MM.1S (cell line): ENCODE results near the gene CRNKL1.

ENCODE experiments used
- DNase-seq: peaks from one replicate; pipeline ENCODE4 v3.0.0-alpha.2; 2015
- H2AFZ ChIP-seq: fragments of 300-600 bp; sonication (generic); 2 replicates; pipeline ENCODE4 v1.6.0; 2016; ENCODE audit warnings: antibody characterized with exemption, low read length
- H3F3A ChIP-seq: fragments of 300-600 bp; sonication (generic); 2 replicates; pipeline ENCODE4 v1.6.1; 2016; ENCODE audit warnings: mild to moderate bottlenecking, antibody characterized with exemption, low read length, moderate library complexity, mixed read lengths; ENCODE audit not compliant: insufficient read depth
- H3K27ac ChIP-seq: fragments of 300-600 bp; sonication (generic); 2 replicates; pipeline ENCODE4 v1.5.1; 2016; ENCODE audit warnings: mild to moderate bottlenecking, low read length
- H3K27me3 ChIP-seq: fragments of 300-600 bp; sonication (generic); replicated peaks from 2 replicates; pipeline ENCODE4 v1.6.0; 2016; ENCODE audit warnings: low read length; ENCODE audit not compliant: insufficient read depth
- H3K36me3 ChIP-seq: fragments of 300-600 bp; sonication (generic); replicated peaks from 2 replicates; pipeline ENCODE4 v1.6.1; 2016; ENCODE audit warnings: mild to moderate bottlenecking, low read length, mixed read lengths; ENCODE audit not compliant: insufficient read depth
- H3K4me1 ChIP-seq: fragments of 300-600 bp; sonication (generic); 2 replicates; pipeline ENCODE4 v1.6.1; 2016; ENCODE audit warnings: low read length, mixed read lengths
- H3K4me2 ChIP-seq: fragments of 300-600 bp; sonication (generic); 2 replicates; pipeline ENCODE4 v1.6.0; 2016; ENCODE audit warnings: low read depth, low read length
- H3K4me3 ChIP-seq: fragments of 300-600 bp; sonication (generic); 2 replicates; pipeline ENCODE4 v1.5.1; 2016; ENCODE audit warnings: low read length, mixed read lengths
- H3K79me2 ChIP-seq: fragments of 300-600 bp; sonication (generic); 2 replicates; pipeline ENCODE4 v1.6.1; 2016; ENCODE audit warnings: mixed run types, low read length, mixed read lengths
- H3K9ac ChIP-seq: fragments of 300-600 bp; sonication (generic); 2 replicates; pipeline ENCODE4 v1.6.1; 2016; ENCODE audit warnings: low read length, mixed read lengths
- H3K9me2 ChIP-seq: fragments of 300-600 bp; sonication (generic); replicated peaks from 2 replicates; pipeline ENCODE4 v1.6.1; 2016; ENCODE audit warnings: mild to moderate bottlenecking, low read length, mixed read lengths; ENCODE audit not compliant: insufficient read depth
- H3K9me3 ChIP-seq: fragments of 300-600 bp; sonication (generic); replicated peaks from 2 replicates; pipeline ENCODE4 v1.6.1; 2016; ENCODE audit warnings: mild to moderate bottlenecking, low read length, mixed read lengths; ENCODE audit not compliant: insufficient read depth
- H4K20me1 ChIP-seq: fragments of 300-600 bp; sonication (generic); 2 replicates; pipeline ENCODE4 v1.6.1; 2016; ENCODE audit warnings: mild to moderate bottlenecking, low read length, moderate library complexity, mixed read lengths; ENCODE audit not compliant: insufficient read depth
- EZH2 ChIP-seq: fragments of 300-600 bp; sonication (generic); optimal IDR thresholded peaks from 2 replicates; pipeline ENCODE3; 2017; ENCODE audit warnings: low read depth, mild to moderate bottlenecking, antibody characterized with exemption, low read length, mixed read lengths
- EZH2phosphoT487 ChIP-seq: fragments of 300-600 bp; sonication (generic); IDR thresholded peaks from 2 replicates; pipeline ENCODE4 v1.6.1; 2018; ENCODE audit warnings: antibody characterized with exemption, low read length
- TF ChIP-seq, protein P1 (sequence below): fragments of 300-600 bp; sonication (generic); IDR thresholded peaks from 2 replicates; pipeline ENCODE4 v1.5.1; 2016; ENCODE audit warnings: antibody characterized with exemption, low read length, mixed read lengths

The CRNKL1 gene

DNA sequence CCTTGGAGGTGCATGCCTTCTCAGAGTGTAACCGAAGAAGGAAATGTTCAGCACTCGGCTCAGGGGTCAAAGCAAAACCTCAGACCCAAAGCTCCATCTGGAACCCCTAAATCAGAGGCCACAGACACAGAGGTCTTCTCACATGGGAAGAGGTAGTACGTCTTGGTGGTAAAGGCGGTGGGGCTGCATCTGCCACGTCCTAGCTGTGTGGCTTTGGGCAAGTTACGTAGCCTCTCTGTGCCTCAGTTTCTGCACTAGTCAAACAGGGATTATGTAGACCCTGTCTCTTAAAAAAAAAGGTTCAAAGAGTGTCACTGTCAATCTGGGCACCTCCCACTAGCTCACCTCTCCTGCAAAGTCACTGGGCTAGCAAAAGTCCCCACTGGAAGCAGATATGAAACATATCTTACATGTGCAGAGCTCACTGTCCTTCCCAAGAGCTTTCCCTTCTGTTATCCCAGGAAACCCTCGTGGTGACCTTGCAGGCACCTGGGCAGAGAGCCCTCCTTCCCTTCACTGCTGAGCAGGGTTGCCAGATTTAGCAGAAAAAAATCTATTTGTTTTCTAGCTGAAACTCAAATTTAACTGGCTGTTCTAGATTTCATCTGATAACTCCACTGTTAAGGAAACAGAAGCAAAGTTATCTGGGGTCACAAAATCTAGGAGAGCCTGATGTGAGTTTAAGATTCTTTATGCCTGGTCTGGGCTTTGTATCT lies 53.1 kb downstream of the CRNKL1 start:
- Histone ChIP-seq H3K27ac (no peak overlapping the region), H3K4me1 (0 out of 2 replicates have a peak, but pooled peaks cover 4% of the 10 kb centered on the region)

DNA sequence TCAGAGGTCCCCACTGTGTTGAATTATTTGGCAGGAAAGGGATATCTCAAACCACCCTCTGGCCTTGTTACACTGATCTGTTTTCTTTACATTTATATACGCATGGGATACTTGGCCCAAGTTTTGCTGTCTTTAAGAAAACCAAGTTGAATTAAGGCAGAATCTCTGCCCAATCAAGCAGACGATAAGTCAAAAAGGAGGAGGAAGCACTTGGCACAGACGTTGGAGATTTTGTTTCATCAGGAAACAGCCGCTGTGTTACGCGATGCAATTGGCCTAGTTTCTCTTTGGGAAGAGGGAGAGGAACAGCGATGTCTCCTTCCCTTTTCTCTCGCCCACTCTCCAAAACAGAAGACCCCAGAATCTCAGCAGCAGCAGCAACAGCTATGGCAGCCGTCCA lies 55.3 kb downstream of the CRNKL1 start:
- DNase-seq, result no peak
- Histone ChIP-seq H2AFZ (no peak overlapping the region), H4K20me1 (no peaks in the 10 kb centered on the region), H3K9ac (no peak overlapping the region), H3K9me2 (no peaks in the 10 kb centered on the region), H3F3A (no peaks in the 10 kb centered on the region), H3K79me2 (no peaks in the 10 kb centered on the region), H3K36me3 (no peaks in the 10 kb centered on the region), H3K4me3 (no peak overlapping the region), H3K27me3 (no peaks in the 10 kb centered on the region), H3K4me2 (no peak overlapping the region), H3K4me1 (no peaks in the 10 kb centered on the region), H3K27ac (no peak overlapping the region), H3K9me3 (no peaks in the 10 kb centered on the region)
- TF ChIP-seq, protein P1, sequence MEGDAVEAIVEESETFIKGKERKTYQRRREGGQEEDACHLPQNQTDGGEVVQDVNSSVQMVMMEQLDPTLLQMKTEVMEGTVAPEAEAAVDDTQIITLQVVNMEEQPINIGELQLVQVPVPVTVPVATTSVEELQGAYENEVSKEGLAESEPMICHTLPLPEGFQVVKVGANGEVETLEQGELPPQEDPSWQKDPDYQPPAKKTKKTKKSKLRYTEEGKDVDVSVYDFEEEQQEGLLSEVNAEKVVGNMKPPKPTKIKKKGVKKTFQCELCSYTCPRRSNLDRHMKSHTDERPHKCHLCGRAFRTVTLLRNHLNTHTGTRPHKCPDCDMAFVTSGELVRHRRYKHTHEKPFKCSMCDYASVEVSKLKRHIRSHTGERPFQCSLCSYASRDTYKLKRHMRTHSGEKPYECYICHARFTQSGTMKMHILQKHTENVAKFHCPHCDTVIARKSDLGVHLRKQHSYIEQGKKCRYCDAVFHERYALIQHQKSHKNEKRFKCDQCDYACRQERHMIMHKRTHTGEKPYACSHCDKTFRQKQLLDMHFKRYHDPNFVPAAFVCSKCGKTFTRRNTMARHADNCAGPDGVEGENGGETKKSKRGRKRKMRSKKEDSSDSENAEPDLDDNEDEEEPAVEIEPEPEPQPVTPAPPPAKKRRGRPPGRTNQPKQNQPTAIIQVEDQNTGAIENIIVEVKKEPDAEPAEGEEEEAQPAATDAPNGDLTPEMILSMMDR, result no peak
- TF ChIP-seq EZH2, result no peak
- no peak for TF ChIP-seq EZH2phosphoT487

More for the DNA sequence above, 53.1 kb downstream of the CRNKL1 start:
- TF ChIP-seq EZH2phosphoT487, result no peak
- no peak for TF ChIP-seq EZH2
- TF ChIP-seq, protein P1, result no peak
- Histone ChIP-seq H3K36me3 (no peaks in the 10 kb centered on the region), H2AFZ (no peak overlapping the region), H3K4me3 (no peak overlapping the region), H4K20me1 (no peaks in the 10 kb centered on the region), H3K9ac (no peak overlapping the region), H3K9me3 (no peaks in the 10 kb centered on the region), H3K27me3 (peaks cover 6% of the 10 kb centered on the region; the same call in 1 of the 2 replicates), H3K9me2 (no peaks in the 10 kb centered on the region), H3K79me2 (no peaks in the 10 kb centered on the region), H3F3A (no peaks in the 10 kb centered on the region), H3K4me2 (no peak overlapping the region)
- DNase-seq, result no peak

DNA sequence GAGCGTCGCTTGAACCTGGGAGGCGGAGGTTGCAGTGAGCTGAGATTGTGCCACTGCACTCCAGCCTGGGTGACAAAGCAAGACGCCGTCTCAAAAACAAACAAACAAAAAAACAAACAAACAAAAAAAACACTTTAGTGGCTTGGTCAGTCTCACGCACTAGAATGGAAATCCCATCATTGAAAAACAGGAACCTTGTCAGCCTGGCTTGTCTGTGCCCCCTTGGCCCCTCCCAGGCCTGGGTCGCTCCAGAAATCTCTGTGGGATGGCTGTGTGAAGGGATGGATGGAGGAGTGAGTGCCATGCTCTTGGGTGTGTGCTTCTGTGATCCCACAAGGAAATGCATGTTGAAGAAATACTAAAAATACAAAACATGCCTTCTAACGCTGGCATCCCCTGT lies 56.0 kb downstream of the CRNKL1 start:
- H3K4me2 ChIP-seq, result no peak overlapping the region
- no peak for DNase-seq
- no peak overlapping the region for H3K27ac ChIP-seq
- H3K36me3 ChIP-seq, result no peaks in the 10 kb centered on the region
- no peaks in the 10 kb centered on the region for H3K27me3 ChIP-seq
- no peak overlapping the region for H3K4me3 ChIP-seq
- no peaks in the 10 kb centered on the region for H4K20me1 ChIP-seq
- TF ChIP-seq, protein P1, result no peak
- TF ChIP-seq EZH2phosphoT487, result no peak
- no peak for TF ChIP-seq EZH2
- H3K79me2 ChIP-seq, result no peaks in the 10 kb centered on the region
- no peak overlapping the region for H3K9ac ChIP-seq
- no peaks in the 10 kb centered on the region for H3K9me3 ChIP-seq
- no peak overlapping the region for H2AFZ ChIP-seq
- no peaks in the 10 kb centered on the region for H3F3A ChIP-seq
- H3K4me1 ChIP-seq, result no peaks in the 10 kb centered on the region
- H3K9me2 ChIP-seq, result no peaks in the 10 kb centered on the region
